Stimulated activated CD4-positive, alpha-beta T cell treated with anti-CD3 and anti-CD28 coated beads, Interleukin-12 subunit alpha, Interleukin-12 subunit beta, amount 100 ng/mL, for 24 hours (primary cell): ENCODE results near the gene MPP1.
"Not testable (repeated sequence)": the region's sequence is repeated elsewhere in the genome, so short reads cannot be mapped to it uniquely, and the experiment has no call there.

Experiments used
- DNase-seq, 2 experiments: peaks; one replicate each; pipeline ENCODE4 v3.0.0-alpha.2; 2020; ENCODE audit warnings: low read depth in 2 of 2

MPP1 gene

GRCh38 chrX:154804957-154805695 is at the start of gene MPP1:
MPP1 (minus strand) TSS chrX:154805485; CDS start chrX:154805373, 112 bp downstream.
- DNase-seq: peak; percentile 43 to 64

- no peak for DNase-seq
These were observed 45.8 kb upstream of the MPP1 start for GRCh38 chrX:154850957-154851611.

DNA sequence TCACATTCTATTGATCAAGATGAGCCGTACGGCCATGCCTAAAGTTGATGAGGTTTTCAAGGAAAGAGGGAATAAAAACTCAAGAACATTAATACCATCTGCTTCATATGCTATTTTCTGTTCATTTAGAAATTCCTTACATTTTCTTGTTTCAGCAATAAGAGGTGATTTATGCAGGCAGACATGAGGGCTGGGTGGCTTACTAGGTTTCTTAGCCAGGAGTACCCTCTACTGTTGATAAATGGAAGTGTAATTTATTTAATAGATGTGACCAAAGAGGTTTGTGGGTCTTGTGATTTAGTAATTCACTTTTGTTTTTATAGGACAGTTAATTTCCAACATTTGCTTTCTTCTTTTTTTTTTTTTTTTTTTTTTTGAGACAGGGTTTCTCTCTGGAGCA is 35.6 kb upstream of the MPP1 start:
- no peak for DNase-seq

GRCh38 chrX:154836163-154836562 is 30.9 kb upstream of the MPP1 start:
- no peak for DNase-seq

DNA sequence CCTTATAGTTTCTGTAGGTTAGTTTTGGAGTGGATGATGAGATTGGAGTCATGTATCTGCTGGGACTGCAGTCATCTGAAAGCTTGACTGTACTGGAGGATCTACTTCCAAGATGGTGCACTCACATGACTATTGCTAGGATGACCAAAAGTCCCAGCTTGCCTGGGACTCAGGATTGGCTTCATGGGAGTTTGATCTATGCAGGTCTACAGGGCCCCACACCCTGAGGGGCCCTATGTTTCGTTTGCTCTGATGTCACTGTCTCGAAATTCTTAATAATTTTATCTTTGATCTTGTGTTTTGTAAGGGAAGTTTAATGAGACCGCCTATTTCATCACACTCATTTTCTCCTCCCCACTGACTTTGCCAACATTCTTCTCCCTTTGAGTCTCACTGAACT is 29.3 kb upstream of the MPP1 start, which contains the start of gene SMIM9:
SMIM9 (minus strand) TSS at position 101 of the 400 bp plus-strand sequence. CDS start 3,806 bp downstream, outside the sequence.
- DNase-seq: no peak

- no peak for DNase-seq
These were observed 28.5 kb upstream of the MPP1 start for GRCh38 chrX:154833746-154834274.

GRCh38 chrX:154829926-154830442 is 24.7 kb upstream of the MPP1 start:
- DNase-seq: no peak

DNA sequence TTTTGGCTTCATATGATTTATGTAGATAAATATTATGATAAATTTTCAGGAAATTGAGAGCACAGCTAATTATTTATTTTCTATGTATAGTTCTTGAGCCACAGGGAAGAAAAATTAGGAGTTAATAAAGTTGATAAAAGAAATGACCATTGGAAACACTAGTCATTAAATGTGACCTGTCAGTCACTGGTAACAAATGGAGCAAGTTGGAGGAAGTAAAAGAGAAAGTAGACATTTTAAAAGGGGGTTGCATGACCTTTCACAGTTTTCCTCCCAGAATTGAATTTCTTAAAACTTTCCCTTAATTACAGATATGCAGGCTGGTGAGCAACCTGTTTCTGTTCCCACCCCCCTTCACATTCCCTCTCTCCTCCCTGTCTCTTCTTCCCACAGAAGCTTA is 23.8 kb upstream of the MPP1 start:
- no peak for DNase-seq

DNA sequence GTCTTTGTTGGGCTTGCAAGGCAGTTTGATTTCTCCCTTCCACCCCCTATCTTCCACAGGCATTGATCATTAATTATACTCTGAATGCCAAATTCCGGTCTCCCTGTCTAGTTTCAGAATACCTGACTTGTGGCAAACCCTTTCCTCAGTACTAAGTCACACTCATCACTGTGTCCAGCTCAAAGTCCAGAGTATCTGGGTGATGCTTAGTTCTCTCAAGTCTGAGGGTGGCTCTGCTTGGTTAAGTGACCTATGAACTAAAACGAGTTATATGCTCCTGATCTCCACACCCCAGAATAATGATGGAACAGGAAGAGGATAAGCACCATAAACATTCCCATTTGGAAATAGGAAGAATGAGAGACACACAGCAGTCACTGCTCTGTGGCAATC is 22.7 kb upstream of the MPP1 start:
- no peak for DNase-seq

DNA sequence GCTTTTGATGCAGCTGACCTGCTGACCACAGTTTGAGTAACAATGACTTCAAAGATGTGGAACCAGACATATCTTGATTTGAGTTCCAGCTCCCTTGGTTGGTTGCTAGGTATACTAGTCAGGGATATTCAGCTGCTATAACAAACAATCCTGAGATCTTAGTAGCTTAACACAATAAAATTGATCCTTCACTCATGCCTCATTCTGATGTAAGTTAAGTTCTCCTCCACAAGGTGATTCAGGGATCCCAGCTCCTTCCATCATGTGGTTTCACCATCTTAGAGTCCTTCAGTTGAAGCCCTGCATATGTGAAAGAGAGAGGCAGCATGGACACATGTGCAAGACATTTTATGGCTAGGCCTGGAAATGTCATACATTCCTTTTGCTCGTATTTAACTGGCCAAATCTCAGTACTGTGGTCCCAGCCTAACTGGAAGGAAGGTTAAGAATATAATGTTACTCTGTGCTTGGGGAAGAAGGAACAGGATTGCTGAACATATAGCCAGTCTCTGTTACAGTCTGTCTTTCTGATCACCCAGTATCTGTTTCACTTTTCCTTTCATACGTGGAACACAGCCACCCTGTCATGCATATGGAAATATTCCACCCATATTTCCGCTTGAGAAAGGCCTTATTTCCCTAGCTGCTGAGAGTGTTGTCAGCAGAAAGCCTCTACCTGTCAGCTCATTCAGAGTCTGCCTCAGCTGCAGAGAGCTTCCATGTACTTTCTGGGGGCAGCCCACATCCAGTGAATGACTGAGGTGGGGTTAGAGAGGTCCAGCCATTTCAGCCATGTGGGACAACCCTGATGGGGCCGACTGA is 22.1 kb upstream of the MPP1 start:
- no peak for DNase-seq

GRCh38 chrX:154825586-154825985 is 20.3 kb upstream of the MPP1 start:
- not testable (repeated sequence) for DNase-seq

GRCh38 chrX:154824638-154825037 is 19.4 kb upstream of the MPP1 start:
- no peak for DNase-seq

GRCh38 chrX:154822029-154822428 is 16.7 kb upstream of the MPP1 start:
- no peak for DNase-seq

DNA sequence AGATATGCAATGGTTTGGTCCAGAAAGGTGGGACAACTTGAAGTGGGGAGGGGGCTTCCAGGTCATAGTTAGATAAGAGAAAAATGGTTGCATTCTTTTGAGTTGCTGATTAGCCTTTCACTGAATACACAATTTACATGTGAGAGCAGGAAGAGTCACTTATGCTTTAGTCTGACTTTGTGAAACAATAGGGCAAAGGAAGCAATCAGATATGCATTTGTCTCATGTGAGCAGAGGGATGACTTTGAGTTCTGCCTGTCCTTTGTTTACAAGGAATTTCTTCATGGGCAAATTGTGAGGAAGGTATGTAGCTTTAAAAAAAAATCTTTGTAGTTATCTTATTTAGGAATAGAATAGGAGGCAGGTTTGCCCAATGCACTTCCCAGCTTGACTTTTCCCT is 16.2 kb upstream of the MPP1 start:
- DNase-seq: no peak

DNA sequence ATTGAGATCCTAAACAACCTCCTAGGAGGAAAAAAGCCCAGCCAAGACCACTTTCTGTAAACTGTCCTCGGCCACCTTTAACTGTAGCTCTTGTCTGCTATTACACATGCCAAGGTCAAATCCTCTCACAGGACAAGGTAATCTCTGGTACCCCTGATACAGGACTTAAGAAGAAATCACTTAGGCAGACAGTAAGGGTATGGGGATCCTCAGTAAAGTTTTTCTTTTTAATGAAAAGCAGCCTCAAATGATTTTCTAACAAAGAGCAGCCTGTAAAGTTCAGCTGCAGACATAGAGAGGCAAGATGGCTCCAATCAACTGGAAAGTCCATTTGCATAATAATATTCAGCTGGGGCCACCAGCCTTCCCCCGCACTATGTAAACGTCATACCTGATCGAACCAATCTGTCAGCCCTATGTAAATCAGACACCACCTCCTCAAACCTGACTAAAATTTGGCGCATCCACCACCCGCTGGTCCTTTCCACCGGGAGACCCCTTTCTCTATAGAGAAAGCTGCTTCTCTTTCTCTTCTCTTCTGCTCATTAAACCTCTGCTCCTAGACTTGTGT is 14.6 kb upstream of the MPP1 start:
- DNase-seq: no peak

GRCh38 chrX:154818916-154819770 is 13.9 kb upstream of the MPP1 start:
- no peak for DNase-seq

- DNase-seq: not testable (repeated sequence)
These were observed 11.8 kb upstream of the MPP1 start for GRCh38 chrX:154817048-154817618.

- DNase-seq: not testable (repeated sequence)
These were observed 11.1 kb upstream of the MPP1 start for GRCh38 chrX:154816326-154816898.

GRCh38 chrX:154815274-154815818 is 10.1 kb upstream of the MPP1 start:
- DNase-seq: no peak

DNA sequence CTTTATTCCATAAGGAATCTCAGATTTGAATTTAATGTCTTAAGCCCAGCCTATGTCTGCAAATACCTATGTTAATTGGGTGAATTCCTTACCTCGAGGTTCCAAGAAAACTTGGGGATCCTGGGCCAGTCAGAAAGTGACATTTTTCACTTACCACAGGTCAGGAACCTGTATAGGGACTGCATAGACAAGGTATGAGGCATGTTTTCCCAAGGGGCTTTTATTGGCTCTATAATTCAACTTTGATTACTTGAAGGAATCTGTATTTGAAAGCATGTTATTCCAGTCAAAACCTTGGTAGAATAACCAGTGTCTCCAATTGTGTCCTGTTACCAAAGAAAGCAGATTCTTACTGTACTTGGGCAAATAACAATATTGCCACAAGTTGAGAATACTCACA is 8.5 kb upstream of the MPP1 start:
- no peak for DNase-seq
